ENCODE data around the gene ABHD14A. TPM values are rescaled to one million over a fixed set of nuclear protein-coding genes. Genes with fewer than 3 reads are reported as not detected.

The ABHD14A gene
- total and polyA plus RNA-seq, 9 donors: 5.1 to 36.1 (median 27.4) TPM

DNA sequence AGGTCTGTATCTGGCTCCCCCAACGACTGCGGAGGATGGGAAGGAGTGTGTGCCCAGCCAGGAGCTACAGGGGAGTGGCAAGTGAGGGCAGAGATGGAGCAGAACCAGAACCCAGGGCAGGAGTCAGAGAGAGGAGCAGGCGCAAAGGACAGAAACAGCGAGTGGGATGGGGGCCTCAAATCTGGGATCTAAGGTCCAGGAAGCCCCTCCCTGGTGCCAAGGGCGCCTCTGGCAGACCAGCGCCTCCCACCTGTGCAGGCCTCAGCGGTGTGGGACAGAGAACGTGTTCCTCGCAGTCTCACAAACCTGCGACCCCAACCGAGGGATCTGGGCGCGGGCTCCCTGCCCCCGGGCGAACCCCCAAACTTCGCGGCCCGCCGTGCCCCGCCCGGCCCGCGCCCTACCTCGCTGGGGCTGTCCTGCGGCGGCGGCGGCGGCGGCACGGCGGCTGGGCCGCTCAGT lies 7.9 kb upstream of the ABHD14A start:
- H3K27ac ChIP-seq: peak overlapping the region; percentile 79 to 83
- H3K4me1 ChIP-seq (ENCODE audit: insufficient read depth): peaks cover 15% of the 10 kb centered on the region
- no peaks in the 10 kb centered on the region for H3K27me3 ChIP-seq
- intact Hi-C loops (cut with DNase I): no loop called here
- no peak for DNase-seq
- H3K9me3 ChIP-seq: no peaks in the 10 kb centered on the region
- TF ChIP-seq, protein P1, sequence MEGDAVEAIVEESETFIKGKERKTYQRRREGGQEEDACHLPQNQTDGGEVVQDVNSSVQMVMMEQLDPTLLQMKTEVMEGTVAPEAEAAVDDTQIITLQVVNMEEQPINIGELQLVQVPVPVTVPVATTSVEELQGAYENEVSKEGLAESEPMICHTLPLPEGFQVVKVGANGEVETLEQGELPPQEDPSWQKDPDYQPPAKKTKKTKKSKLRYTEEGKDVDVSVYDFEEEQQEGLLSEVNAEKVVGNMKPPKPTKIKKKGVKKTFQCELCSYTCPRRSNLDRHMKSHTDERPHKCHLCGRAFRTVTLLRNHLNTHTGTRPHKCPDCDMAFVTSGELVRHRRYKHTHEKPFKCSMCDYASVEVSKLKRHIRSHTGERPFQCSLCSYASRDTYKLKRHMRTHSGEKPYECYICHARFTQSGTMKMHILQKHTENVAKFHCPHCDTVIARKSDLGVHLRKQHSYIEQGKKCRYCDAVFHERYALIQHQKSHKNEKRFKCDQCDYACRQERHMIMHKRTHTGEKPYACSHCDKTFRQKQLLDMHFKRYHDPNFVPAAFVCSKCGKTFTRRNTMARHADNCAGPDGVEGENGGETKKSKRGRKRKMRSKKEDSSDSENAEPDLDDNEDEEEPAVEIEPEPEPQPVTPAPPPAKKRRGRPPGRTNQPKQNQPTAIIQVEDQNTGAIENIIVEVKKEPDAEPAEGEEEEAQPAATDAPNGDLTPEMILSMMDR (IDR thresholded peaks at IDR 0.05): no peak
- TF ChIP-seq POLR2A (IDR thresholded peaks at IDR 0.05) (no peak), EP300 (IDR thresholded peaks at IDR 0.05) (no peak)
- peak overlapping the region; percentile 62 for H3K4me3 ChIP-seq
- 3 to 6% (median 5%) methylated on average over 32 to 33 of the region's 33 CpGs for WGBS, 3 donors
- H3K36me3 ChIP-seq: no peaks in the 10 kb centered on the region

DNA sequence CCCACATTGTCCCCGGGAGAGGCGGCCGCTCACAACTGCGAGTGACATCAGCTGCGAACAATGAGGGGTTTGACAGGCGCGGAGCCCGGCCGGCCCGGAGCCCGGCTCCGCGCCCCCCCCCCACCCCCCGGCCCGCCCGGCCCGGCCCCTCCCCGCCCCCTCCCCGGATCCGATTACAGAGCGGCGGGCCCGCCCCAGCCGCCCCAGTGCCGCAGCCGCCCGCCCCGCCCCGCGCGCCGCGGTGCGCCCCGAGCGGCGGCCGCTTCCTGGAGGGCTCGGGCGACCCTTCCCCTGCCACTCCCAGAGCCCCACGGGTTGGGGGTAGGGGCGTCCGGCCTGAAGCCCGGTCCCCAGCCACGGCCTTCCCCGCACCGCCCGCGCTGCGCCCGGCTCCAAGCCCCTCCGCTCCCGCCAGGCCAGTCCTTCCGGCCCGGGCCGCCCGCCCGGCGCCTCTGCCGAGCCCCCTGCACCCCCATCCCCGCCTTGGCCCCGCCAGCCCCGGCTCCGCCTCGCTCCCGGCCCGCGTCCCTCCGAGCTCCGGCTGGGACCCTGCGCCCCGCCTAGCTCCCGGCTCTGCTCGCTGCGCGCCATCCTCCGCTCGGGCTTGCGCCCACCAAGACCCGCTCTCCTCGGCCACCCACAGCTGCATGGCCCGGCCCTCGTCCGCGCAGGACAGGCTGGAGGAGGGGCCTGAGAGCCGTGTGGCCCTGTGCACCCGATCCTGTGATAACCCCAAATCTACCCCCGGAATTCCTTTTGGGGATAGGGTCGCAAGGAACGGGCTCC lies 7.3 kb upstream of the ABHD14A start, which contains the start of gene PCBP4:
PCBP4 (minus strand) TSS at position 71 of the 786 bp plus-strand sequence. CDS start 6,214 bp downstream, outside the sequence.
- no peaks in the 10 kb centered on the region for H3K9me3 ChIP-seq
- DNase-seq: peak; percentile 68 to 77 (median 74)
- WGBS, 3 donors: 0 to 1% (median 0%) methylated on average over 31 to 85 of the region's 90 CpGs
- no peaks in the 10 kb centered on the region for H3K27me3 ChIP-seq
- H3K4me1 ChIP-seq (ENCODE audit: insufficient read depth): peaks cover 12% of the 10 kb centered on the region
- intact Hi-C loops (cut with DNase I): no loop called here
- TF ChIP-seq EP300 (IDR thresholded peaks at IDR 0.05) (no peak), POLR2A (IDR thresholded peaks at IDR 0.05) (peak; percentile 66)
- H3K36me3 ChIP-seq: no peaks in the 10 kb centered on the region
- H3K4me3 ChIP-seq: peak within 1 kb of the TSS; percentile 62
- peak within 1 kb of the TSS; percentile 86 to 88 for H3K27ac ChIP-seq

DNA sequence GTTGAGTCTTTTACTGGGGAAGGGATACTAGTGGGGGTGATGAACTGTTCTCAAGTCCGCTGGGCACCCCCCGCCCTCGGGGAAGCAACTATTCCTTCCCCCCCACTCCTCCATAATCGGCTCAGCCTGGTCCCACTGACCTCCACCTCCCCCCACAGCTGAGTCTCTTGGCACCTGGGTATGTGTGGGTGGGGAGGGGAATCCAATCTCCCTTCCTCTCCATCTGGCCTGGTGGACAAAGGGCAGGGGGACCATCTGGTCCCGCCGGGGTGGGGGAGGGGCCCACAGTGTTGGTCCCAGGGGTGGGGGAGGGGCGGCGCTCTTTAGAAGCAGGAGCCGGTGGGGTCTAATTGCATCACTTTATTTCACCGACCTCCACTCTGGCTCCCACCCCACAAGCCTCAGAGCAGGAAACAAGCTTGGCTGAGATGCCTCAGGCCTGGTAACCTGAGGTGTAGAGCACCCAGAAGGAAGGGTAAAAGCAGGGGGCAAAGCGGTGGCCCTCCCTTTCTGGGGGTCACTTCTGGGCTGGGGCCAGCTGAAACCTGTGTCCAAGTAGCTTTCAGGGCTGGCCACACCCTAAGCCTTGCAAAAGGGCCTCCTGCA lies 6.6 kb upstream of the ABHD14A start:
- Histone ChIP-seq H3K27me3 (no peaks in the 10 kb centered on the region), H3K4me1 (ENCODE audit: insufficient read depth) (peaks cover 8% of the 10 kb centered on the region), H3K27ac (peak overlapping the region in 1 of 2 donors; percentile 86), H3K36me3 (no peaks in the 10 kb centered on the region), H3K4me3 (peak overlapping the region; percentile 62), H3K9me3 (no peaks in the 10 kb centered on the region)
- WGBS, 3 donors: 1 to 10% (median 4%) methylated on average over 11 of the region's 11 CpGs
- intact Hi-C loops (cut with DNase I): no loop called here
- DNase-seq: peak in 3 of 5 donors; percentile 48 to 66 (median 51)
- TF ChIP-seq POLR2A (IDR thresholded peaks at IDR 0.05) (no peak), EP300 (IDR thresholded peaks at IDR 0.05) (no peak)
- TF ChIP-seq, protein P1 (IDR thresholded peaks at IDR 0.05): no peak

DNA sequence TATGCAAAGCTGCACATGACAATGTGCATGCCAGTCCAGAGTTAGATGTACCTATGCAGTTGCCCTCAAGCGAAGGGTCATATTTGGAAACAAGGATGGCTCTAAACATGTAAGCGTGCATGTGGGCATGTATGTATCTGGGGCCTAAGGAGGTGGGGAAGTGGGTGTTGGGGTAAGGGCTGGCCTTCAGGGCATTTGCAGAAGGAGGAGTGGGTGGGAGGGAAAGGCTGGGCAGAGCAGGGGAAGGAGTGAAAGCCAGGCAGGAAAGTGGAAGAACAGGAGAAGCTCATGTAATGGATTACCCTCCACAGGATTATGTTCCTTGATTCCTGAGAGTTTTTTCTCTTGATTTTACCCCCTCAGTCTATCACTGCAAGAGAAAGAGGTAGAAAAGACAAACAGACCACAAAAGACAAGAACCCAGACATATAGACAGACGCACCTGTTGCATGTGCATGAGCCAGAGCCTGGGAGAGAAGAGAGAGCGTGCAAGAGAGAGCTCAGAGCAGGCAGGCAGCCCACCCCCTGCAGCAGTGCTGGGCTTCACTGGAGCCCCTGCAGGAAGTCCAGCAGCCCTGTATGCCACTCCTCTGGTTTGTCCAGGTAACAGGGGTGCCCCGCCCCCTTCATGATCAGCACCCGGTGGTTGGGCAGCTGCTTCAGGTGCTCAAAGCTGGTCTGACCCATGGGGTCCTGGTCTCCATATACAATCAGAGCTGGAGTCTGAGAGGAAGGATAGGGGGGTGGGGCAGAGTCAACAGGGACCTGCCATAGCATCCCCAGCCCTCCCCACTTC lies 5.8 kb upstream of the ABHD14A start:
- H3K9me3 ChIP-seq: no peaks in the 10 kb centered on the region
- H3K27me3 ChIP-seq: no peaks in the 10 kb centered on the region
- no peak overlapping the region for H3K27ac ChIP-seq
- H3K4me1 ChIP-seq (ENCODE audit: insufficient read depth): peaks cover 8% of the 10 kb centered on the region
- no peak overlapping the region for H3K4me3 ChIP-seq
- H3K36me3 ChIP-seq: no peaks in the 10 kb centered on the region
- intact Hi-C loops (cut with DNase I): no loop called here
- WGBS, 3 donors: 84 to 85% (median 85%) methylated on average over 6 of the region's 6 CpGs
- TF ChIP-seq POLR2A (IDR thresholded peaks at IDR 0.05) (no peak), EP300 (IDR thresholded peaks at IDR 0.05) (no peak)
- TF ChIP-seq, protein P1 (IDR thresholded peaks at IDR 0.05): no peak
- no peak for DNase-seq

Data from ovary (tissue), 9 donors.